GM12878 (cell line): ENCODE results near the gene MAVS. TPM values are rescaled to one million over a fixed set of nuclear protein-coding genes. Genes with fewer than 3 reads are reported as not detected.
A peak's percentile ranks its signal among the peaks of the same experiment; 100 is the strongest.

Source experiments
- ATAC-seq: fragments of 200-7000 bp; cut with Tn5 transposase; 3 replicates; pipeline ENCODE4 v1.9.1; 2020; ENCODE audit warnings: mild to moderate bottlenecking, moderate library complexity
- BruUV-seq: library from RNA; stranded (reverse); fragments of 400-500 nt; replicated peaks from 2 replicates; lab custom pipeline; 2021; lab: Mats Ljungman, UMichigan
- CTCF ChIA-PET: fragments of 300-600 bp; sonication (Branson Sonifier 250); formaldehyde crosslinking; extraction: SDS; loops from one replicate; lab custom pipeline; 2021; ENCODE audit warnings: inconsistent platforms; lab: Yijun Ruan, JAX
- POLR2A ChIA-PET: fragments of 350-600 bp; formaldehyde crosslinking; extraction: SDS; loops from one replicate; lab custom pipeline; 2021; ENCODE audit warnings: inconsistent platforms; lab: Charles Lee
- RAD21 ChIA-PET: fragments of 300-600 bp; sonication (Branson Sonifier 250); formaldehyde crosslinking; loops from one replicate; lab custom pipeline; 2023; ENCODE audit warnings: antibody characterized with exemption; ENCODE audit not compliant: unreplicated experiment; lab: Charles Lee
- SMC1A ChIA-PET: fragments of 300-600 bp; sonication (Branson Sonifier 250); formaldehyde crosslinking; loops from one replicate; lab custom pipeline; 2023; ENCODE audit not compliant: unreplicated experiment, uncharacterized antibody; lab: Charles Lee
- DNase-seq: peaks from one replicate; pipeline ENCODE4 v3.0.0-alpha.2; 2011; ENCODE audit warnings: low read depth, low spot score
- FAIRE-seq: peaks from 3 replicates; lab custom pipeline; 2011; peaks lifted over from hg19 to GRCh38; lab: Jason Lieb, UNC
- H2AFZ ChIP-seq: 2 replicates; pipeline ENCODE4 v1.6.0; 2011; ENCODE audit warnings: low read depth, low read length, control low read depth; ENCODE audit not compliant: control insufficient read depth
- H3K27ac ChIP-seq: 2 replicates; pipeline ENCODE4 v1.5.1; 2011; ENCODE audit warnings: control low read depth; ENCODE audit not compliant: control insufficient read depth, insufficient read depth
- H3K27me3 ChIP-seq, 2 experiments: replicated peaks in 1 of 2; 2 replicates each; pipeline versions ENCODE4 v1.6.0 to v1.6.1; 2011; ENCODE audit warnings: low read length in 1 of 2; ENCODE audit not compliant: control insufficient read depth in 2 of 2, insufficient read depth in 2 of 2
- H3K36me3 ChIP-seq, 2 experiments: 2 replicates each; pipeline ENCODE4 v1.5.1; 2011; ENCODE audit warnings: low read length in 1 of 2; ENCODE audit not compliant: control insufficient read depth in 2 of 2, insufficient read depth in 2 of 2
- H3K4me1 ChIP-seq: 2 replicates; pipeline ENCODE4 v1.6.1; 2011; ENCODE audit warnings: mild to moderate bottlenecking, low read length, moderate library complexity, mixed read lengths; ENCODE audit not compliant: control insufficient read depth, insufficient read depth
- H3K4me2 ChIP-seq: 2 replicates; pipeline ENCODE4 v1.6.0; 2011; ENCODE audit warnings: control low read depth; ENCODE audit not compliant: control insufficient read depth, insufficient read depth
- H3K4me3 ChIP-seq: fragments of 200-600 bp; sonication (generic); 2 replicates; pipeline ENCODE4 v1.5.1; 2016
- H3K79me2 ChIP-seq: 2 replicates; pipeline ENCODE4 v1.6.0; 2011; ENCODE audit warnings: low read length; ENCODE audit not compliant: control insufficient read depth, insufficient read depth
- H3K9ac ChIP-seq: 2 replicates; pipeline ENCODE4 v1.8.0; 2011; ENCODE audit warnings: low read length, control low read depth, mixed read lengths; ENCODE audit not compliant: control insufficient read depth, insufficient read depth
- H3K9me3 ChIP-seq: replicated peaks from 3 replicates; pipeline ENCODE4 v1.5.1; 2011; ENCODE audit warnings: mild to moderate bottlenecking, low read length; ENCODE audit not compliant: control insufficient read depth, insufficient read depth
- H4K20me1 ChIP-seq: 2 replicates; pipeline ENCODE4 v1.6.0; 2011; ENCODE audit not compliant: control insufficient read depth, insufficient read depth
- CHD1 ChIP-seq: IDR thresholded peaks from 2 replicates; pipeline ENCODE4 v1.6.1; 2012; ENCODE audit warnings: low read depth, low read length, improper control_type of control experiment
- CHD2 ChIP-seq: IDR thresholded peaks from 2 replicates; pipeline ENCODE4 v1.6.1; 2011; ENCODE audit warnings: low read depth, low read length, improper control_type of control experiment, borderline replicate concordance
- CREM ChIP-seq: IDR thresholded peaks from 2 replicates; pipeline ENCODE4 v1.6.1; 2014; ENCODE audit warnings: antibody characterized with exemption, low read depth
- PAX8 ChIP-seq: fragments of 450-650 bp; IDR thresholded peaks from 2 replicates; pipeline ENCODE4 v1.6.1; 2017; ENCODE audit warnings: mild to moderate bottlenecking, moderate library complexity
- POU2F2 ChIP-seq: IDR thresholded peaks from 3 replicates; pipeline ENCODE4 v1.6.1; 2011; ENCODE audit warnings: low read depth, mild to moderate bottlenecking, low read length, borderline replicate concordance
- SREBF1 ChIP-seq: IDR thresholded peaks from 2 replicates; pipeline ENCODE4 v1.6.1; 2012; ENCODE audit warnings: mild to moderate bottlenecking, low read length
- SREBF2 ChIP-seq: IDR thresholded peaks from 2 replicates; pipeline ENCODE4 v1.6.1; 2012; ENCODE audit warnings: mild to moderate bottlenecking, low read length
- ZBED1 ChIP-seq: IDR thresholded peaks from 2 replicates; pipeline ENCODE4 v1.6.1; 2016; ENCODE audit warnings: borderline replicate concordance
- ZNF207 ChIP-seq: fragments of 450-650 bp; IDR thresholded peaks from 2 replicates; pipeline ENCODE4 v1.6.1; 2014; ENCODE audit warnings: antibody characterized with exemption, mild to moderate bottlenecking, borderline replicate concordance
- ZNF217 ChIP-seq: fragments of 450-650 bp; IDR thresholded peaks from 2 replicates; pipeline ENCODE4 v1.6.1; 2017; ENCODE audit warnings: antibody characterized with exemption, mild to moderate bottlenecking
- WGBS: methylation state at CpG from one replicate; pipeline ENCODE4 v1.1.6; 2016; ENCODE audit warnings: low lambda C conversion rate; ENCODE audit not compliant: insufficient replicate concordance, insufficient coverage; ENCODE audit errors: missing lambda C conversion rate; 5-methylcytosine and 5-hydroxymethylcytosine counted together
- in situ Hi-C: fragments of 300-500 bp; cut with MboI; formaldehyde crosslinking; loops from 9 replicates; pipeline ENCODE4 v1.14.3; 2018; ENCODE audit warnings: mixed read lengths
- intact Hi-C: fragments of 100-400 bp; cut with micrococcal nuclease; formaldehyde crosslinking; loops from one replicate; pipeline ENCODE4 v1.14.2; 2022; ENCODE audit not compliant: unreplicated experiment
- polyA plus RNA-seq, 11 experiments: library from polyadenylated mRNA; depleted of rRNA in 4 of 11; unstranded in 6 of 11; stranded (reverse) in 5 of 11; fragments of >200 nt; fragmentation: Nextera tagmentation in 4 of 11; fragmentation: Illumina TruSeq in 1 of 11; extraction: Ambion mirVana in 4 of 11; extraction: Trizol in 1 of 11; gene quantifications; 1 replicate in 1 of 11; 2 replicates in 10 of 11; pipeline versions ENCODE4 v1.2.1 to v1.2.3, GENCODE V29; 2011 to 2016; ENCODE audit warnings: inconsistent platforms in 2 of 11, missing spikeins in 2 of 11, low read depth in 1 of 11
- total RNA-seq, 4 experiments: library from RNA; depleted of rRNA in 3 of 4; stranded (reverse); fragments of >200 nt in 3 of 4; fragmentation: Illumina TruSeq in 1 of 4; extraction: Trizol in 1 of 4; gene quantifications; 2 replicates each; pipeline versions ENCODE4 v1.2.1 to v1.2.3, GENCODE V29; 2013 to 2021
- TF ChIP-seq, protein P1 (sequence below): fragments of 450-650 bp; IDR thresholded peaks from 2 replicates; pipeline ENCODE4 v1.6.1; 2018; ENCODE audit warnings: borderline replicate concordance, mild to moderate bottlenecking; ENCODE audit not compliant: partially characterized antibody
- TF ChIP-seq, protein P2 (sequence below): IDR thresholded peaks from 2 replicates; pipeline ENCODE4 v1.6.1; 2011; ENCODE audit warnings: mild to moderate bottlenecking, low read depth, low read length, moderate library complexity; ENCODE audit not compliant: insufficient replicate concordance
- TF ChIP-seq, protein P3 (sequence below): fragments of 450-650 bp; IDR thresholded peaks from 2 replicates; pipeline ENCODE4 v1.6.1; 2017; ENCODE audit warnings: mild to moderate bottlenecking, moderate library complexity

Gene MAVS
- total and polyA plus RNA-seq, 10 of the 15 experiments (the other 5 are each of a cell fraction or from before 2014, with no cell fraction given) = 1.6 to 25.2 (median 12.6) TPM

GRCh38 chr20:3820048-3820900 lies 26.4 kb upstream of the MAVS start, which contains the start of gene AP5S1:
Gene AP5S1, plus strand, starts transcription at chr20:3820547. Its CDS starts 1,571 bp downstream, at chr20:3822118.
- Histone ChIP-seq H3K27me3 (no peaks in the 10 kb centered on the region), H3K9me3 (no peaks in the 10 kb centered on the region), H2AFZ (peak within 1 kb of the TSS; percentile 99), H4K20me1 (no peaks in the 10 kb centered on the region), H3K9ac (peak within 1 kb of the TSS; percentile 95), H3K79me2 (peaks cover 7% of the 10 kb centered on the region), H3K27ac (peak within 1 kb of the TSS; percentile 99), H3K4me2 (peak within 1 kb of the TSS; percentile 92), H3K4me3 (peak within 1 kb of the TSS; percentile 73), H3K36me3 (peaks cover 5 to 9% of the 10 kb centered on the region in 2 experiments), H3K4me1 (peaks cover 5% of the 10 kb centered on the region)
- BruUV-seq = no TSS peak
- ChIA-PET CTCF (interaction anchor here (0.7 to 5.5 kb wide), 23 partner anchors 10 to 265 kb away, joined by 3 to 85 read pairs (median 4); partner anchors contain the start of genes ADISSP, CDC25B, CENPB and MAVS), SMC1A (interaction anchor here (0.6 to 4.5 kb wide), 16 partner anchors 12 to 189 kb away, joined by 3 to 43 read pairs (median 4); partner anchors contain the start of genes ADISSP, CDC25B, CENPB and SPEF1), POLR2A (interaction anchor here (0.5 to 2.6 kb wide), 16 partner anchors 13 to 331 kb away, joined by 3 to 17 read pairs (median 4); partner anchors contain the start of genes ADISSP, CDC25B, CENPB and SPEF1), RAD21 (interaction anchor here (0.7 to 2.4 kb wide), 19 partner anchors 15 to 290 kb away, joined by 3 to 26 read pairs (median 4); partner anchors contain the start of genes ADISSP, CDC25B, CENPB and SPEF1)
- in situ Hi-C loops = no loop called here
- WGBS = under 1% methylated on average over 94 of the region's 96 CpGs
- peak; percentile 91 for ATAC-seq
- intact Hi-C loops = loop anchor here (1.0 to 2.0 kb wide), 5 partner anchors 21 to 71 kb away; partner anchors contain the start of gene MAVS
- FAIRE-seq = peak; percentile 90
- peak; percentile 86 for DNase-seq
- TF ChIP-seq, protein P1, sequence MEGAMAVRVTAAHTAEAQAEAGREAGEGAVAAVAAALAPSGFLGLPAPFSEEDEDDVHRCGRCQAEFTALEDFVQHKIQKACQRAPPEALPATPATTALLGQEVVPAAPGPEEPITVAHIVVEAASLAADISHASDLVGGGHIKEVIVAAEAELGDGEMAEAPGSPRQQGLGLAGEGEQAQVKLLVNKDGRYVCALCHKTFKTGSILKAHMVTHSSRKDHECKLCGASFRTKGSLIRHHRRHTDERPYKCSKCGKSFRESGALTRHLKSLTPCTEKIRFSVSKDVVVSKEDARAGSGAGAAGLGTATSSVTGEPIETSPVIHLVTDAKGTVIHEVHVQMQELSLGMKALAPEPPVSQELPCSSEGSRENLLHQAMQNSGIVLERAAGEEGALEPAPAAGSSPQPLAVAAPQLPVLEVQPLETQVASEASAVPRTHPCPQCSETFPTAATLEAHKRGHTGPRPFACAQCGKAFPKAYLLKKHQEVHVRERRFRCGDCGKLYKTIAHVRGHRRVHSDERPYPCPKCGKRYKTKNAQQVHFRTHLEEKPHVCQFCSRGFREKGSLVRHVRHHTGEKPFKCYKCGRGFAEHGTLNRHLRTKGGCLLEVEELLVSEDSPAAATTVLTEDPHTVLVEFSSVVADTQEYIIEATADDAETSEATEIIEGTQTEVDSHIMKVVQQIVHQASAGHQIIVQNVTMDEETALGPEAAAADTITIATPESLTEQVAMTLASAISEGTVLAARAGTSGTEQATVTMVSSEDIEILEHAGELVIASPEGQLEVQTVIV = no peak
- TF ChIP-seq CHD1 (0 out of 2 replicates have a peak, but pooled peaks have one; percentile 52), CREM (peak; percentile 100), SREBF1 (peak; percentile 73), SREBF2 (no peak), POU2F2 (no peak), ZBED1 (no peak; the same call in 1 of the 2 replicates), PAX8 (no peak), ZNF217 (peak; percentile 83), ZNF207 (peak; percentile 93), CHD2 (peak; percentile 86)
- TF ChIP-seq, protein P2, sequence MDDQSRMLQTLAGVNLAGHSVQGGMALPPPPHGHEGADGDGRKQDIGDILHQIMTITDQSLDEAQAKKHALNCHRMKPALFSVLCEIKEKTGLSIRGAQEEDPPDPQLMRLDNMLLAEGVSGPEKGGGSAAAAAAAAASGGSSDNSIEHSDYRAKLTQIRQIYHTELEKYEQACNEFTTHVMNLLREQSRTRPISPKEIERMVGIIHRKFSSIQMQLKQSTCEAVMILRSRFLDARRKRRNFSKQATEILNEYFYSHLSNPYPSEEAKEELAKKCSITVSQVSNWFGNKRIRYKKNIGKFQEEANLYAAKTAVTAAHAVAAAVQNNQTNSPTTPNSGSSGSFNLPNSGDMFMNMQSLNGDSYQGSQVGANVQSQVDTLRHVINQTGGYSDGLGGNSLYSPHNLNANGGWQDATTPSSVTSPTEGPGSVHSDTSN = no peak
- TF ChIP-seq, protein P3, sequence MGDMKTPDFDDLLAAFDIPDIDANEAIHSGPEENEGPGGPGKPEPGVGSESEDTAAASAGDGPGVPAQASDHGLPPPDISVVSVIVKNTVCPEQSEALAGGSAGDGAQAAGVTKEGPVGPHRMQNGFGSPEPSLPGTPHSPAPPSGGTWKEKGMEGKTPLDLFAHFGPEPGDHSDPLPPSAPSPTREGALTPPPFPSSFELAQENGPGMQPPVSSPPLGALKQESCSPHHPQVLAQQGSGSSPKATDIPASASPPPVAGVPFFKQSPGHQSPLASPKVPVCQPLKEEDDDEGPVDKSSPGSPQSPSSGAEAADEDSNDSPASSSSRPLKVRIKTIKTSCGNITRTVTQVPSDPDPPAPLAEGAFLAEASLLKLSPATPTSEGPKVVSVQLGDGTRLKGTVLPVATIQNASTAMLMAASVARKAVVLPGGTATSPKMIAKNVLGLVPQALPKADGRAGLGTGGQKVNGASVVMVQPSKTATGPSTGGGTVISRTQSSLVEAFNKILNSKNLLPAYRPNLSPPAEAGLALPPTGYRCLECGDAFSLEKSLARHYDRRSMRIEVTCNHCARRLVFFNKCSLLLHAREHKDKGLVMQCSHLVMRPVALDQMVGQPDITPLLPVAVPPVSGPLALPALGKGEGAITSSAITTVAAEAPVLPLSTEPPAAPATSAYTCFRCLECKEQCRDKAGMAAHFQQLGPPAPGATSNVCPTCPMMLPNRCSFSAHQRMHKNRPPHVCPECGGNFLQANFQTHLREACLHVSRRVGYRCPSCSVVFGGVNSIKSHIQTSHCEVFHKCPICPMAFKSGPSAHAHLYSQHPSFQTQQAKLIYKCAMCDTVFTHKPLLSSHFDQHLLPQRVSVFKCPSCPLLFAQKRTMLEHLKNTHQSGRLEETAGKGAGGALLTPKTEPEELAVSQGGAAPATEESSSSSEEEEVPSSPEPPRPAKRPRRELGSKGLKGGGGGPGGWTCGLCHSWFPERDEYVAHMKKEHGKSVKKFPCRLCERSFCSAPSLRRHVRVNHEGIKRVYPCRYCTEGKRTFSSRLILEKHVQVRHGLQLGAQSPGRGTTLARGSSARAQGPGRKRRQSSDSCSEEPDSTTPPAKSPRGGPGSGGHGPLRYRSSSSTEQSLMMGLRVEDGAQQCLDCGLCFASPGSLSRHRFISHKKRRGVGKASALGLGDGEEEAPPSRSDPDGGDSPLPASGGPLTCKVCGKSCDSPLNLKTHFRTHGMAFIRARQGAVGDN = no peak; the same call in none of the 2 replicates
